ENCODE results near the gene ADARB2. TPM values are rescaled to one million over a fixed set of nuclear protein-coding genes. Genes with fewer than 3 reads are reported as not detected.

ADARB2 gene
- polyA plus RNA-seq, 1 of the 3 experiments (the other 2 are of a cell fraction) = not detected

DNA sequence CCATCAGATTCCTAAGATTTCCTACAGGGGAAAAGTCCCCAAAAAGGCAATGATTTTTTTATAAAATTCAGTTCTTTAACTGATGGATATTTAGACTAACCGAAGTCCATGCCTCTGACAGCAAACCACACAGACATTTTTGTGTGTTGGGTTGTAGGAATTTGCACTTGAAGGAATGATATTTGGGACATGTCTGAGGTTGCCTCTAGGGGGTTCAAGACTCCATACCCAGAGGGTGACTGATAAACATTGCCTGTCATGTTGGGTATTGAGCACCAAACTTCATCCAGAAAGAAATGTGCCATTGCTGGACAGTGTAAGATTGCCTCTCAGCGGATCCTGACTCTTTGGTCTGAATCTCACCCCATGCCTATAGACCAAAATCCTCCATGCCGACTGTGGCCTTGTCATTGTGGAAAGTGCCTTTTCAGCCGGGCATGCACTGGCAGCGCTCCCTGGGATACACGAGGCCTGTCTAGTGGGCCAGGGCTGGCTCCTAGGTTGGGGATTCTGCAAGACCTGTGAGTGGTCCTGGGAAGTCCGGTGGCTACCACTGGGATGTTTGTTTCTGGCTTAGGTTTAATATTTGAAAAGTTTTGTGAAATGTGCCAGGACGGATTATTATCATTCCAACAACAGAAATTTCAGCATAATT lies 428.2 kb downstream of the ADARB2 start (continued):
- TF ChIP-seq RCOR1 (IDR thresholded peaks at IDR 0.05; ENCODE audit: low read length) = no peak
- TF ChIP-seq NRF1 (IDR thresholded peaks at IDR 0.05; ENCODE audit: low read depth, low read length) = no peak
- TF ChIP-seq, protein P1, sequence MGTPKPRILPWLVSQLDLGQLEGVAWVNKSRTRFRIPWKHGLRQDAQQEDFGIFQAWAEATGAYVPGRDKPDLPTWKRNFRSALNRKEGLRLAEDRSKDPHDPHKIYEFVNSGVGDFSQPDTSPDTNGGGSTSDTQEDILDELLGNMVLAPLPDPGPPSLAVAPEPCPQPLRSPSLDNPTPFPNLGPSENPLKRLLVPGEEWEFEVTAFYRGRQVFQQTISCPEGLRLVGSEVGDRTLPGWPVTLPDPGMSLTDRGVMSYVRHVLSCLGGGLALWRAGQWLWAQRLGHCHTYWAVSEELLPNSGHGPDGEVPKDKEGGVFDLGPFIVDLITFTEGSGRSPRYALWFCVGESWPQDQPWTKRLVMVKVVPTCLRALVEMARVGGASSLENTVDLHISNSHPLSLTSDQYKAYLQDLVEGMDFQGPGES (IDR thresholded peaks at IDR 0.05; ENCODE audit: low read depth, low read length) = no peak
- TF ChIP-seq, protein P2, sequence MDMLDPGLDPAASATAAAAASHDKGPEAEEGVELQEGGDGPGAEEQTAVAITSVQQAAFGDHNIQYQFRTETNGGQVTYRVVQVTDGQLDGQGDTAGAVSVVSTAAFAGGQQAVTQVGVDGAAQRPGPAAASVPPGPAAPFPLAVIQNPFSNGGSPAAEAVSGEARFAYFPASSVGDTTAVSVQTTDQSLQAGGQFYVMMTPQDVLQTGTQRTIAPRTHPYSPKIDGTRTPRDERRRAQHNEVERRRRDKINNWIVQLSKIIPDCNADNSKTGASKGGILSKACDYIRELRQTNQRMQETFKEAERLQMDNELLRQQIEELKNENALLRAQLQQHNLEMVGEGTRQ (IDR thresholded peaks at IDR 0.05; ENCODE audit: borderline replicate concordance, low read depth, low read length) = no peak

DNA sequence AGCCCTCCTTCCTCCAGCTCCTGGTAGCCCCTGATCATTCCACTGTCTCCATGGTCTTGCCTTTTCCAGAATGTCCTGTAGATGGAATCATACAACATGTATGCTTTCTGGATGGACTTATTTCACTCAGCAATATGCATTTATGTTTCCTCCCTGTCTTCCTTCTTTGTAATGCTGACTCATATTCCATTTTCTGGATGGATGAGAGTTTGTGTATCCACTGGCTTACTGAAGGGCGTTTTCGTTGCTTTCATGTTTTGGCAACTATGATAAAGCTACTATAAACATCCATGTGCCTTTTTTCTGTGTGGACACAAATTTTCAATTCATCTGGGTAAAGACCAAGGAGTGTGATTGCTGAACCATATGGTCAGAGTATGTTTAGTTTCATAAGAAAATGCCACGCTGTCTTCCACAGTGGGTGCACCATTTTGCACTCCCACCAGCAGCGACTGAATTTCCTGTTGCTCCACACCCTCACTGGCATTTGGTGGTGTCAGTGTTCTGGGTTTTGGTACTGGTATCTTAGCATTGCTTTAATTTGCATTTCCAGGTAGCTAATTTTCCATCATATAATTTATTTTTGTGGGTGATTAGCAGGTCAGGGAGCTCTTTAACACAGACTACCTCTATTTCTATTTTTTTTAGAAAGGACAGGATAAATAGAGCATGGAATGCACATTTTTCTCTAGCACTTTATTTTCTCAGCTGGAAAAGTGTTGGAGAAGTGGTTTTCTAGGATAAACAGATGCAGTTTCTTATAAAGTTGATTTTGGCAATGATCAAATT lies 429.0 kb downstream of the ADARB2 start:
- H3K4me2 ChIP-seq = no peak overlapping the region
- CTCF ChIA-PET = no interaction called here
- H3K9me3 ChIP-seq = no peaks in the 10 kb centered on the region
- H3K9ac ChIP-seq = no peak overlapping the region
- no peak overlapping the region for H3K27ac ChIP-seq (ENCODE audit: low read depth in 2 of 2, low read length in 1 of 2)
- 33% methylated on average over 4 of the region's 4 CpGs for WGBS (ENCODE audit: low lambda C conversion rate)
- no peak for TF ChIP-seq POLR2AphosphoS5 (IDR thresholded peaks at IDR 0.05; ENCODE audit: low read depth, low read length)
- TF ChIP-seq FOSL2 (IDR thresholded peaks at IDR 0.05; ENCODE audit: borderline replicate concordance, low read depth) = no peak
- TF ChIP-seq, protein P3, sequence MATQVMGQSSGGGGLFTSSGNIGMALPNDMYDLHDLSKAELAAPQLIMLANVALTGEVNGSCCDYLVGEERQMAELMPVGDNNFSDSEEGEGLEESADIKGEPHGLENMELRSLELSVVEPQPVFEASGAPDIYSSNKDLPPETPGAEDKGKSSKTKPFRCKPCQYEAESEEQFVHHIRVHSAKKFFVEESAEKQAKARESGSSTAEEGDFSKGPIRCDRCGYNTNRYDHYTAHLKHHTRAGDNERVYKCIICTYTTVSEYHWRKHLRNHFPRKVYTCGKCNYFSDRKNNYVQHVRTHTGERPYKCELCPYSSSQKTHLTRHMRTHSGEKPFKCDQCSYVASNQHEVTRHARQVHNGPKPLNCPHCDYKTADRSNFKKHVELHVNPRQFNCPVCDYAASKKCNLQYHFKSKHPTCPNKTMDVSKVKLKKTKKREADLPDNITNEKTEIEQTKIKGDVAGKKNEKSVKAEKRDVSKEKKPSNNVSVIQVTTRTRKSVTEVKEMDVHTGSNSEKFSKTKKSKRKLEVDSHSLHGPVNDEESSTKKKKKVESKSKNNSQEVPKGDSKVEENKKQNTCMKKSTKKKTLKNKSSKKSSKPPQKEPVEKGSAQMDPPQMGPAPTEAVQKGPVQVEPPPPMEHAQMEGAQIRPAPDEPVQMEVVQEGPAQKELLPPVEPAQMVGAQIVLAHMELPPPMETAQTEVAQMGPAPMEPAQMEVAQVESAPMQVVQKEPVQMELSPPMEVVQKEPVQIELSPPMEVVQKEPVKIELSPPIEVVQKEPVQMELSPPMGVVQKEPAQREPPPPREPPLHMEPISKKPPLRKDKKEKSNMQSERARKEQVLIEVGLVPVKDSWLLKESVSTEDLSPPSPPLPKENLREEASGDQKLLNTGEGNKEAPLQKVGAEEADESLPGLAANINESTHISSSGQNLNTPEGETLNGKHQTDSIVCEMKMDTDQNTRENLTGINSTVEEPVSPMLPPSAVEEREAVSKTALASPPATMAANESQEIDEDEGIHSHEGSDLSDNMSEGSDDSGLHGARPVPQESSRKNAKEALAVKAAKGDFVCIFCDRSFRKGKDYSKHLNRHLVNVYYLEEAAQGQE (IDR thresholded peaks at IDR 0.05; ENCODE audit: low read depth, low read length) = no peak
- TF ChIP-seq ELF1 (IDR thresholded peaks at IDR 0.05) = no peak
- no peak for TF ChIP-seq GATA2 (CRISPR knock-in tag; IDR thresholded peaks at IDR 0.05)
- no peak for TF ChIP-seq NRF1 (IDR thresholded peaks at IDR 0.05; ENCODE audit: low read depth, low read length)
- no peak for TF ChIP-seq EZH2phosphoT487 (IDR thresholded peaks at IDR 0.05; ENCODE audit: borderline replicate concordance, low read depth)
- no peak for TF ChIP-seq GABPA (IDR thresholded peaks at IDR 0.05; ENCODE audit: low read depth)
- TF ChIP-seq CHD2 (IDR thresholded peaks at IDR 0.05; ENCODE audit: low read length, partially characterized antibody) = no peak
- no peak for TF ChIP-seq TAF1 (IDR thresholded peaks at IDR 0.05; ENCODE audit: borderline replicate concordance, low read depth, low read length)
- TF ChIP-seq RFX5 (IDR thresholded peaks at IDR 0.05; ENCODE audit: low read length) = no peak
- TF ChIP-seq FOXJ3 (CRISPR knock-in tag; IDR thresholded peaks at IDR 0.05) = no peak
- H3F3A ChIP-seq (replicated peaks; ENCODE audit: insufficient read depth) = no peaks in the 10 kb centered on the region
- no peak for DNase-seq
- H3K4me3 ChIP-seq (ENCODE audit: low read depth in 2 of 2, low read length in 1 of 2) = no peak overlapping the region
- no peaks in the 10 kb centered on the region; a peak in 1 of 4 replicates for H3K4me1 ChIP-seq (ENCODE audit: control insufficient read depth in 1 of 2, insufficient read depth in 2 of 2, low read depth in 1 of 2, low read length in 1 of 2)
- H4K20me1 ChIP-seq (ENCODE audit: insufficient read depth) = no peaks in the 10 kb centered on the region
- H3K36me3 ChIP-seq (replicated peaks in 1 of 2; ENCODE audit: control insufficient read depth in 1 of 2, insufficient read depth in 2 of 2, low read length in 1 of 2) = no peaks in the 10 kb centered on the region
- no peaks in the 10 kb centered on the region for H3K9me2 ChIP-seq
- no peaks in the 10 kb centered on the region for H3K79me2 ChIP-seq (ENCODE audit: insufficient read depth)
- no peak overlapping the region for H2AFZ ChIP-seq (ENCODE audit: low read depth)
- no peaks in the 10 kb centered on the region for H3K27me3 ChIP-seq (ENCODE audit: insufficient read depth)
- POLR2A ChIA-PET = no interaction called here
